Gastrocnemius medialis (tissue), 4 donors: Measurements from ENCODE around the gene VMAC. TPM values are rescaled to one million over a fixed set of nuclear protein-coding genes. Genes with fewer than 3 reads are reported as not detected.
"Not testable (repeated sequence)": the region's sequence is repeated elsewhere in the genome, so short reads cannot be mapped to it uniquely, and the experiment has no call there.

Experiments used
- ATAC-seq, 2 donors: fragments of 150-250 bp; one replicate each; pipeline ENCODE4 v1.9.1; 2016
- DNase-seq, 2 donors: peaks; one replicate each; pipeline ENCODE4 v3.0.0-alpha.2; 2019
- H3K27ac ChIP-seq, 4 donors: fragments of 200-600 bp; sonication (generic); 1 replicate in 1 of 4; 2 replicates in 3 of 4; pipeline ENCODE4 v1.5.1; 2016 to 2018; ENCODE audit warnings: mild to moderate bottlenecking in 2 of 4, moderate library complexity in 1 of 4
- H3K27me3 ChIP-seq, 3 donors: fragments of 200-600 bp; sonication (generic) in 2 of 3; 1 replicate in 1 of 3; 2 replicates in 2 of 3; pipeline versions ENCODE4 v1.5.1 to v1.6.0; 2016 to 2019; ENCODE audit warnings: mild to moderate bottlenecking in 1 of 3, moderate library complexity in 1 of 3
- H3K36me3 ChIP-seq, 2 donors: fragments of 200-600 bp; sonication (generic) in 1 of 2; one replicate each; pipeline ENCODE4 v1.5.1; 2017 to 2018
- H3K4me1 ChIP-seq, 2 donors: fragments of 200-600 bp; sonication (generic) in 1 of 2; one replicate each; pipeline ENCODE4 v1.5.1; 2016 to 2017; ENCODE audit warnings: mild to moderate bottlenecking in 2 of 2
- H3K4me3 ChIP-seq, 4 donors: fragments of 200-600 bp; sonication (generic) in 3 of 4; 1 replicate in 1 of 4; 2 replicates in 3 of 4; pipeline ENCODE4 v1.5.1; 2016 to 2019; ENCODE audit warnings: mild to moderate bottlenecking in 2 of 4
- H3K9me3 ChIP-seq, 3 donors: fragments of 200-600 bp; sonication (generic) in 2 of 3; 1 replicate in 1 of 3; 2 replicates in 2 of 3; pipeline ENCODE4 v1.5.1; 2016 to 2019
- CTCF ChIP-seq, 5 experiments: fragments of 450-650 bp in 3 of 5; fragments of 200-600 bp in 2 of 5; sonication (generic) in 2 of 5; IDR thresholded peaks in 4 of 5; conservative IDR thresholded peaks in 1 of 5; 1 replicate in 4 of 5; 2 replicates in 1 of 5; pipeline ENCODE4 v1.5.1; 2016 to 2019; ENCODE audit warnings: antibody characterized with exemption in 5 of 5, mild to moderate bottlenecking in 3 of 5, moderate library complexity in 3 of 5
- POLR2A ChIP-seq, 2 donors: fragments of 450-650 bp; IDR thresholded peaks; one replicate each; pipeline ENCODE4 v1.6.1; 2017; ENCODE audit warnings: antibody characterized with exemption in 2 of 2, mild to moderate bottlenecking in 2 of 2, moderate library complexity in 2 of 2
- in situ Hi-C, 4 donors: fragments of 200-750 bp; cut with MboI; loops; one replicate each; pipeline versions ENCODE4 v1.15.0 to v1.8.0; 2017; ENCODE audit warnings: low sequenced_read_pairs in 4 of 4
- intact Hi-C: fragments of 100-400 bp; cut with DNase I; formaldehyde crosslinking; loops from one replicate; pipeline ENCODE4 v1.15.1; 2023; ENCODE audit warnings: low total_unique reads
- total RNA-seq, 4 donors: library from RNA; depleted of rRNA; stranded (reverse); fragments of >200 nt; gene quantifications; one replicate each; pipeline versions ENCODE4 v1.1.0 to v1.2.3, GENCODE V29; 2016

The VMAC gene
- total RNA-seq: 1 to 10 TPM in 3 of 4 donors, under 1 TPM in 1; 0.46 to 3.0 (median 2.1) TPM

- DNase-seq: peak; percentile 100
- Histone ChIP-seq H3K27ac (peak within 1 kb of the TSS; percentile 93 to 98 (median 94)), H3K4me1 (peaks cover 10 to 20% of the 10 kb centered on the region in 2 donors), H3K27me3 (no peaks in the 10 kb centered on the region), H3K4me3 (peak within 1 kb of the TSS; percentile 68 to 100 (median 97)), H3K9me3 (no peaks in the 10 kb centered on the region), H3K36me3 (peaks cover 0 to 12% of the 10 kb centered on the region in 2 donors)
- intact Hi-C loops (loop anchor here (1.0 to 10.0 kb wide), 5 partner anchors 73 to 830 kb away; partner anchors contain the start of genes ALKBH7, GPR108, MLLT1 and RANBP3), in situ Hi-C loops (no loop called here)
- ATAC-seq: peak; percentile 81 to 88
- TF ChIP-seq CTCF (IDR thresholded peaks at IDR 0.05 in 4 of 5, conservative IDR thresholded peaks at IDR 0.05 in 1 of 5) (no peak), POLR2A (IDR thresholded peaks at IDR 0.05) (peak in 1 of 2 donors; percentile 5)
Observed at GRCh38 chr19:5904352-5905113, at the start of gene VMAC. Gene VMAC, plus strand, starts transcription at chr19:5904872. Its CDS starts 19 bp downstream, at chr19:5904891.

GRCh38 chr19:5855151-5855550, 49.5 kb upstream of the VMAC start:
- not testable (repeated sequence) for H3K4me3 ChIP-seq, H3K9me3 ChIP-seq

GRCh38 chr19:5857203-5858081, 47.2 kb upstream of the VMAC start:
- Histone ChIP-seq H3K27me3 (peaks cover 0 to 7% (median 3%) of the 10 kb centered on the region in 3 donors), H3K9me3 (no peaks in the 10 kb centered on the region), H3K4me3 (no peak overlapping the region), H3K36me3 (no peaks in the 10 kb centered on the region), H3K27ac (no peak overlapping the region), H3K4me1 (no peaks in the 10 kb centered on the region)
- ATAC-seq: no peak
- no peak for DNase-seq
- intact Hi-C loops: no loop called here
- in situ Hi-C loops: no loop called here
- TF ChIP-seq CTCF (IDR thresholded peaks at IDR 0.05 in 4 of 5, conservative IDR thresholded peaks at IDR 0.05 in 1 of 5): no peak
- no peak for TF ChIP-seq POLR2A (IDR thresholded peaks at IDR 0.05)

More at GRCh38 chr19:5855151-5855550, 49.5 kb upstream of the VMAC start:
- intact Hi-C loops, in situ Hi-C loops, H3K4me1 ChIP-seq, H3K27me3 ChIP-seq, H3K27ac ChIP-seq, H3K36me3 ChIP-seq, DNase-seq, ATAC-seq: not testable (repeated sequence)

- H3K27me3 ChIP-seq: no peaks in the 10 kb centered on the region
- no peak overlapping the region for H3K27ac ChIP-seq
- no peak overlapping the region for H3K4me3 ChIP-seq
- no peak for DNase-seq
- ATAC-seq: no peak
- no peaks in the 10 kb centered on the region for H3K9me3 ChIP-seq
- no peak for TF ChIP-seq POLR2A (IDR thresholded peaks at IDR 0.05)
- no peak for TF ChIP-seq CTCF (IDR thresholded peaks at IDR 0.05 in 4 of 5, conservative IDR thresholded peaks at IDR 0.05 in 1 of 5)
- in situ Hi-C loops (no loop called here), intact Hi-C loops (no loop called here)
- H3K36me3 ChIP-seq: no peaks in the 10 kb centered on the region
- no peaks in the 10 kb centered on the region for H3K4me1 ChIP-seq
Observed at GRCh38 chr19:5863030-5863665, 41.5 kb upstream of the VMAC start.
